Mesenchymal stem cell (in vitro differentiated cells and primary cell): ENCODE measurements around the gene PPP6R3.
"Not testable (repeated sequence)": the region's sequence is repeated elsewhere in the genome, so short reads cannot be mapped to it uniquely, and the experiment has no call there.

Experiments used
- DNase-seq: peaks from one replicate; pipeline ENCODE4 v3.0.0-alpha.2; 2013
- H2AFZ ChIP-seq: one replicate; pipeline ENCODE4 v1.6.1; 2013; ENCODE audit warnings: low read depth, mild to moderate bottlenecking, control low read depth, inconsistent platforms, low read length, moderate library complexity
- H2AK5ac ChIP-seq: 2 replicates; pipeline ENCODE4 v1.6.1; 2013; ENCODE audit warnings: low read length, moderate library complexity, mild to moderate bottlenecking, inconsistent platforms; ENCODE audit not compliant: severe bottlenecking
- H2BK120ac ChIP-seq: one replicate; pipeline ENCODE4 v1.6.1; 2013; ENCODE audit warnings: low read depth, mild to moderate bottlenecking, inconsistent platforms, low read length, moderate library complexity
- H2BK12ac ChIP-seq, 2 experiments: one replicate each; pipeline ENCODE4 v1.6.1; 2013; ENCODE audit warnings: inconsistent platforms in 2 of 2, low read length in 2 of 2, mild to moderate bottlenecking in 2 of 2, moderate library complexity in 2 of 2, control low read depth in 1 of 2
- H2BK15ac ChIP-seq: one replicate; pipeline ENCODE4 v1.6.1; 2013; ENCODE audit warnings: mild to moderate bottlenecking, low read depth, inconsistent platforms; ENCODE audit not compliant: poor library complexity, severe bottlenecking
- H2BK5ac ChIP-seq: 2 replicates; pipeline ENCODE4 v1.6.1; 2013; ENCODE audit warnings: low read depth, mild to moderate bottlenecking, low read length, control low read depth, inconsistent platforms; ENCODE audit not compliant: poor library complexity, severe bottlenecking
- H3K14ac ChIP-seq, 2 experiments: one replicate each; pipeline ENCODE4 v1.6.1; 2013; ENCODE audit warnings: inconsistent platforms in 2 of 2, low read length in 2 of 2, control low read depth in 1 of 2, mild to moderate bottlenecking in 1 of 2, moderate library complexity in 1 of 2
- H3K18ac ChIP-seq, 2 experiments: one replicate each; pipeline ENCODE4 v1.6.1; 2013; ENCODE audit warnings: inconsistent platforms in 2 of 2, low read length in 2 of 2, control low read depth in 1 of 2, low read depth in 1 of 2, mild to moderate bottlenecking in 1 of 2
- H3K23ac ChIP-seq, 2 experiments: one replicate each; pipeline ENCODE4 v1.6.1; 2013; ENCODE audit warnings: inconsistent platforms in 2 of 2, low read length in 2 of 2, mild to moderate bottlenecking in 2 of 2, moderate library complexity in 2 of 2, control low read depth in 1 of 2
- H3K27ac ChIP-seq: 2 replicates; pipeline ENCODE4 v1.5.1; 2013; ENCODE audit warnings: mild to moderate bottlenecking, moderate library complexity, low read length, control low read depth, inconsistent platforms; ENCODE audit not compliant: poor library complexity, severe bottlenecking
- H3K27me3 ChIP-seq, 2 experiments: 2 replicates each; pipeline versions ENCODE4 v1.6.1 to v1.7.0; 2013; ENCODE audit warnings: low read length in 2 of 2, mild to moderate bottlenecking in 2 of 2, moderate library complexity in 2 of 2, control low read depth in 1 of 2, inconsistent platforms in 1 of 2; ENCODE audit not compliant: control insufficient read depth in 1 of 2, insufficient read depth in 1 of 2
- H3K36me3 ChIP-seq, 2 experiments: 2 replicates each; pipeline versions ENCODE4 v1.6.1 to v1.7.0; 2013; ENCODE audit warnings: low read length in 2 of 2, control low read depth in 1 of 2, inconsistent platforms in 1 of 2, low read depth in 1 of 2, mild to moderate bottlenecking in 1 of 2; ENCODE audit not compliant: insufficient read depth in 2 of 2, control insufficient read depth in 1 of 2
- H3K4ac ChIP-seq, 2 experiments: one replicate each; pipeline ENCODE4 v1.6.1; 2013; ENCODE audit warnings: inconsistent platforms in 2 of 2, low read length in 2 of 2, mild to moderate bottlenecking in 2 of 2, moderate library complexity in 2 of 2, control low read depth in 1 of 2, low read depth in 1 of 2
- H3K4me1 ChIP-seq: 2 replicates; pipeline ENCODE4 v1.6.1; 2013; ENCODE audit warnings: low read depth, low read length, control low read depth; ENCODE audit not compliant: control insufficient read depth, insufficient read depth
- H3K4me2 ChIP-seq: 2 replicates; pipeline ENCODE4 v1.6.1; 2013; ENCODE audit warnings: low read length, mild to moderate bottlenecking, inconsistent platforms; ENCODE audit not compliant: poor library complexity, severe bottlenecking
- H3K4me3 ChIP-seq, 2 experiments: 2 replicates each; pipeline versions ENCODE4 v1.5.1 to v1.7.0; 2013; ENCODE audit warnings: low read length in 2 of 2, mild to moderate bottlenecking in 2 of 2, control low read depth in 1 of 2, low read depth in 1 of 2; ENCODE audit not compliant: insufficient read depth in 1 of 2
- H3K79me1 ChIP-seq: replicated peaks from 2 replicates; pipeline ENCODE4 v1.6.1; 2013; ENCODE audit warnings: mild to moderate bottlenecking, control low read depth, low read length, inconsistent platforms; ENCODE audit not compliant: poor library complexity, severe bottlenecking
- H3K9ac ChIP-seq: 2 replicates; pipeline ENCODE4 v1.7.0; 2013; ENCODE audit warnings: mild to moderate bottlenecking, low read length, moderate library complexity
- H3K9me3 ChIP-seq: 2 replicates; pipeline ENCODE4 v1.7.0; 2013; ENCODE audit warnings: mild to moderate bottlenecking, low read length; ENCODE audit not compliant: control insufficient read depth
- H4K8ac ChIP-seq: one replicate; pipeline ENCODE4 v1.6.1; 2013; ENCODE audit warnings: inconsistent platforms, mild to moderate bottlenecking, low read length, moderate library complexity
- H4K91ac ChIP-seq: one replicate; pipeline ENCODE4 v1.6.1; 2013; ENCODE audit warnings: mild to moderate bottlenecking, low read length, inconsistent platforms
- WGBS: methylation state at CpG from one replicate; pipeline ENCODE4 v1.1.7; 2013; ENCODE audit warnings: mixed read lengths; 5-methylcytosine and 5-hydroxymethylcytosine counted together

Gene PPP6R3

GRCh38 chr11:68431984-68432645 lies 28.4 kb upstream of the PPP6R3 start:
- no peak overlapping the region for H3K18ac ChIP-seq

GRCh38 chr11:68432874-68433273 lies 27.7 kb upstream of the PPP6R3 start:
- H3K4ac ChIP-seq, result no peak overlapping the region
- no peak overlapping the region for H2BK5ac ChIP-seq
- WGBS, result 97% methylated on average over 17 of the region's 17 CpGs

More at GRCh38 chr11:68431984-68432645, 28.4 kb upstream of the PPP6R3 start:
- Histone ChIP-seq H2AK5ac (no peak overlapping the region), H2BK120ac (no peak overlapping the region), H3K9me3 (peaks cover 20% of the 10 kb centered on the region), H3K4me3 (no peak overlapping the region), H4K91ac (no peak overlapping the region), H3K4me1 (peaks cover 17% of the 10 kb centered on the region), H2BK5ac (no peak overlapping the region), H3K36me3 (peaks cover 27 to 76% of the 10 kb centered on the region in 2 experiments), H3K79me1 (peaks cover 5% of the 10 kb centered on the region), H2BK15ac (no peak overlapping the region), H2BK12ac (no peak overlapping the region), H3K4me2 (no peak overlapping the region), H3K9ac (no peak overlapping the region), H4K8ac (no peak overlapping the region), H3K4ac (no peak overlapping the region), H3K27me3 (no peaks in the 10 kb centered on the region), H3K27ac (no peak overlapping the region), H2AFZ (no peak overlapping the region), H3K23ac (no peak overlapping the region), H3K14ac (no peak overlapping the region)
- DNase-seq, result no peak
- 95% methylated on average over 24 of the region's 24 CpGs for WGBS

GRCh38 chr11:68433541-68433940 lies 27.0 kb upstream of the PPP6R3 start:
- Histone ChIP-seq H2BK15ac (no peak overlapping the region), H3K36me3 (peaks cover 26 to 79% of the 10 kb centered on the region in 2 experiments), H3K9me3 (peaks cover 20% of the 10 kb centered on the region), H3K14ac (no peak overlapping the region), H2AFZ (no peak overlapping the region), H2BK120ac (no peak overlapping the region), H3K23ac (no peak overlapping the region), H3K79me1 (peaks cover 5% of the 10 kb centered on the region), H3K9ac (no peak overlapping the region), H2BK5ac (no peak overlapping the region), H4K8ac (no peak overlapping the region), H4K91ac (no peak overlapping the region), H3K4me1 (peaks cover 31% of the 10 kb centered on the region), H3K4me2 (no peak overlapping the region), H2BK12ac (no peak overlapping the region), H3K4me3 (no peak overlapping the region), H2AK5ac (no peak overlapping the region), H3K27me3 (no peaks in the 10 kb centered on the region), H3K27ac (no peak overlapping the region), H3K18ac (no peak overlapping the region), H3K4ac (no peak overlapping the region)
- 98% methylated on average over 31 of the region's 31 CpGs for WGBS
- no peak for DNase-seq

More at GRCh38 chr11:68432874-68433273, 27.7 kb upstream of the PPP6R3 start:
- no peak overlapping the region for H2BK15ac ChIP-seq
- peaks cover 24% of the 10 kb centered on the region for H3K4me1 ChIP-seq
- H3K9ac ChIP-seq, result no peak overlapping the region
- peaks cover 26 to 78% of the 10 kb centered on the region in 2 experiments for H3K36me3 ChIP-seq
- H4K91ac ChIP-seq, result no peak overlapping the region
- no peak overlapping the region for H3K18ac ChIP-seq
- no peak overlapping the region for H2AK5ac ChIP-seq
- peak overlapping the region in 1 of 2 experiments; percentile 31 for H3K4me3 ChIP-seq
- no peak overlapping the region for H4K8ac ChIP-seq
- H3K4me2 ChIP-seq, result no peak overlapping the region
- peaks cover 20% of the 10 kb centered on the region for H3K9me3 ChIP-seq
- H2AFZ ChIP-seq, result no peak overlapping the region
- no peak overlapping the region for H2BK12ac ChIP-seq
- H2BK120ac ChIP-seq, result no peak overlapping the region
- no peaks in the 10 kb centered on the region for H3K27me3 ChIP-seq
- no peak overlapping the region for H3K23ac ChIP-seq
- no peak overlapping the region for H3K27ac ChIP-seq
- no peak overlapping the region for H3K14ac ChIP-seq
- H3K79me1 ChIP-seq, result peaks cover 5% of the 10 kb centered on the region
- DNase-seq, result no peak

- H2BK120ac ChIP-seq, H2BK12ac ChIP-seq, H2AFZ ChIP-seq, H3K9ac ChIP-seq, H3K27ac ChIP-seq, H4K91ac ChIP-seq, H2BK15ac ChIP-seq, DNase-seq, H3K4ac ChIP-seq, H3K23ac ChIP-seq, H3K27me3 ChIP-seq, H3K4me3 ChIP-seq, H3K18ac ChIP-seq, H2BK5ac ChIP-seq, H3K14ac ChIP-seq, H4K8ac ChIP-seq, H3K4me2 ChIP-seq, H3K79me1 ChIP-seq, H2AK5ac ChIP-seq: not testable (repeated sequence)
- WGBS, result 98% methylated on average over 5 of the region's 5 CpGs
- H3K4me1 ChIP-seq, result peaks cover 36% of the 10 kb centered on the region
- peaks cover 17% of the 10 kb centered on the region for H3K9me3 ChIP-seq
- peaks cover 24 to 79% of the 10 kb centered on the region in 2 experiments for H3K36me3 ChIP-seq
Observed at GRCh38 chr11:68434159-68434558, 26.4 kb upstream of the PPP6R3 start.
